Neural progenitor cell (in vitro differentiated cells): ENCODE measurements around the gene RASSF3. TPM values are rescaled to one million over a fixed set of nuclear protein-coding genes. Genes with fewer than 3 reads are reported as not detected.

Experiments used
- DNase-seq: peaks from one replicate; pipeline ENCODE4 v3.0.0-alpha.2; 2016; ENCODE audit warnings: low spot score
- H2AFZ ChIP-seq: fragments of 200-600 bp; sonication (generic); replicated peaks from 2 replicates; pipeline ENCODE4 v1.6.1; 2016; ENCODE audit warnings: antibody characterized with exemption
- H3F3A ChIP-seq: fragments of 200-600 bp; sonication (generic); 2 replicates; pipeline ENCODE4 v1.6.1; 2016; ENCODE audit warnings: antibody characterized with exemption, low read depth
- H3K27ac ChIP-seq: fragments of 200-600 bp; sonication (generic); 2 replicates; pipeline ENCODE4 v1.5.1; 2016; ENCODE audit warnings: mild to moderate bottlenecking
- H3K27me3 ChIP-seq: fragments of 200-600 bp; sonication (generic); 2 replicates; pipeline ENCODE4 v1.6.1; 2016; ENCODE audit warnings: mild to moderate bottlenecking, moderate library complexity
- H3K36me3 ChIP-seq: fragments of 200-600 bp; sonication (generic); 2 replicates; pipeline ENCODE4 v1.5.1; 2016
- H3K4me1 ChIP-seq: fragments of 200-600 bp; sonication (generic); 2 replicates; pipeline ENCODE4 v1.6.1; 2016; ENCODE audit warnings: mixed run types
- H3K4me2 ChIP-seq: fragments of 200-600 bp; sonication (generic); 2 replicates; pipeline ENCODE4 v1.6.1; 2016
- H3K4me3 ChIP-seq: fragments of 200-600 bp; sonication (generic); 2 replicates; pipeline ENCODE4 v1.5.1; 2016
- H3K79me2 ChIP-seq: fragments of 200-600 bp; sonication (generic); 2 replicates; pipeline ENCODE4 v1.6.1; 2016; ENCODE audit warnings: low read depth
- H3K9ac ChIP-seq: fragments of 200-600 bp; sonication (generic); 2 replicates; pipeline ENCODE4 v1.6.1; 2016
- H3K9me3 ChIP-seq: fragments of 200-600 bp; sonication (generic); 2 replicates; pipeline ENCODE4 v1.5.1; 2016; ENCODE audit warnings: low read depth
- H4K20me1 ChIP-seq: fragments of 200-600 bp; sonication (generic); 2 replicates; pipeline ENCODE4 v1.6.1; 2016; ENCODE audit warnings: low read depth
- H3K27ac Mint-ChIP-seq: 3 replicates; pipeline ENCODE4 v1.8.0; 2021; ENCODE audit warnings: mixed read lengths
- H3K27me3 Mint-ChIP-seq: 2 replicates; pipeline ENCODE4 v1.8.0; 2022; ENCODE audit warnings: low read depth, mild to moderate bottlenecking, inconsistent platforms, moderate library complexity, mixed read lengths; ENCODE audit not compliant: insufficient read depth
- H3K36me3 Mint-ChIP-seq: 3 replicates; pipeline ENCODE4 v1.8.0; 2021; ENCODE audit warnings: mixed read lengths
- H3K4me1 Mint-ChIP-seq: 3 replicates; pipeline ENCODE4 v1.8.0; 2021; ENCODE audit warnings: mixed read lengths
- H3K4me3 Mint-ChIP-seq: 3 replicates; pipeline ENCODE4 v1.8.0; 2021; ENCODE audit warnings: mild to moderate bottlenecking, moderate library complexity, mixed read lengths
- H3K9me3 Mint-ChIP-seq: 3 replicates; pipeline ENCODE4 v1.8.0; 2020; ENCODE audit warnings: mixed read lengths
- CTCF ChIP-seq: fragments of 200-600 bp; sonication (generic); IDR thresholded peaks from 2 replicates; pipeline ENCODE4 v1.5.1; 2017; ENCODE audit warnings: antibody characterized with exemption, mild to moderate bottlenecking
- EZH2 ChIP-seq: fragments of 200-600 bp; sonication (generic); IDR thresholded peaks from 2 replicates; pipeline ENCODE4 v1.6.1; 2017; ENCODE audit warnings: antibody characterized with exemption, mild to moderate bottlenecking, moderate library complexity
- EZH2phosphoT487 ChIP-seq: fragments of 200-600 bp; sonication (generic); IDR thresholded peaks from 2 replicates; pipeline ENCODE4 v1.6.1; 2017; ENCODE audit warnings: antibody characterized with exemption
- total RNA-seq: library from RNA; depleted of rRNA; stranded (reverse); fragments of >200 nt; gene quantifications from 2 replicates; pipeline ENCODE4 v1.2.3, GENCODE V29; 2015; ENCODE audit warnings: low replicate concordance

The RASSF3 gene
- total RNA-seq, 1 donor from 2014 or later = 14.5 TPM

GRCh38 chr12:64743206-64743605, 132.9 kb downstream of the RASSF3 start:
- Histone ChIP-seq H3K4me1 (no peaks in the 10 kb centered on the region), H3K79me2 (no peaks in the 10 kb centered on the region), H3F3A (no peaks in the 10 kb centered on the region), H2AFZ (no peak overlapping the region), H4K20me1 (no peaks in the 10 kb centered on the region), H3K9ac (no peak overlapping the region), H3K27me3 (no peaks in the 10 kb centered on the region), H3K9me3 (no peaks in the 10 kb centered on the region), H3K36me3 (peaks cover 4% of the 10 kb centered on the region), H3K4me2 (no peak overlapping the region), H3K27ac (no peak overlapping the region), H3K4me3 (no peak overlapping the region)
- no peak overlapping the region for H3K27ac Mint-ChIP-seq
- H3K36me3 Mint-ChIP-seq = peaks cover 41% of the 10 kb centered on the region
- no peak for TF ChIP-seq EZH2
- no peak for TF ChIP-seq EZH2phosphoT487
- no peak for TF ChIP-seq CTCF
- peaks cover 2% of the 10 kb centered on the region for H3K27me3 Mint-ChIP-seq
- no peaks in the 10 kb centered on the region for H3K9me3 Mint-ChIP-seq
- H3K4me3 Mint-ChIP-seq = no peak overlapping the region
- no peak for DNase-seq
- peaks cover 8% of the 10 kb centered on the region for H3K4me1 Mint-ChIP-seq

- Histone ChIP-seq H4K20me1 (no peaks in the 10 kb centered on the region), H3K4me1 (no peaks in the 10 kb centered on the region), H3K9me3 (no peaks in the 10 kb centered on the region), H3K27ac (no peak overlapping the region), H3K36me3 (peaks cover 4% of the 10 kb centered on the region), H3K79me2 (no peaks in the 10 kb centered on the region), H2AFZ (no peak overlapping the region), H3K27me3 (no peaks in the 10 kb centered on the region), H3F3A (no peaks in the 10 kb centered on the region), H3K4me2 (no peak overlapping the region), H3K4me3 (no peak overlapping the region), H3K9ac (no peak overlapping the region)
- TF ChIP-seq EZH2phosphoT487 (no peak), CTCF (no peak), EZH2 (no peak)
- Mint-ChIP-seq H3K4me1 (peaks cover 8% of the 10 kb centered on the region), H3K27ac (no peak overlapping the region), H3K9me3 (peaks cover 2% of the 10 kb centered on the region), H3K36me3 (peaks cover 37% of the 10 kb centered on the region), H3K27me3 (peaks cover 2% of the 10 kb centered on the region), H3K4me3 (no peak overlapping the region)
- no peak for DNase-seq
Measured at GRCh38 chr12:64744422-64745258, 134.3 kb downstream of the RASSF3 start.

GRCh38 chr12:64745259-64745807, 135.0 kb downstream of the RASSF3 start:
- no peak overlapping the region for H3K4me3 ChIP-seq
- no peaks in the 10 kb centered on the region for H3K79me2 ChIP-seq
- no peak overlapping the region for H3K4me2 ChIP-seq
- Mint-ChIP-seq H3K27ac (no peak overlapping the region), H3K4me1 (peaks cover 8% of the 10 kb centered on the region), H3K36me3 (peaks cover 33% of the 10 kb centered on the region), H3K4me3 (no peak overlapping the region), H3K9me3 (peaks cover 2% of the 10 kb centered on the region), H3K27me3 (peaks cover 2% of the 10 kb centered on the region)
- no peaks in the 10 kb centered on the region for H3K27me3 ChIP-seq
- peaks cover 4% of the 10 kb centered on the region for H3K36me3 ChIP-seq
- no peaks in the 10 kb centered on the region for H3K4me1 ChIP-seq
- no peak for DNase-seq
- H3K9ac ChIP-seq = no peak overlapping the region
- H3K9me3 ChIP-seq = no peaks in the 10 kb centered on the region
- no peak overlapping the region for H2AFZ ChIP-seq
- H3F3A ChIP-seq = no peaks in the 10 kb centered on the region
- H3K27ac ChIP-seq = no peak overlapping the region
- TF ChIP-seq EZH2phosphoT487 = no peak
- TF ChIP-seq EZH2 = no peak
- TF ChIP-seq CTCF = no peak
- H4K20me1 ChIP-seq = no peaks in the 10 kb centered on the region
